Measurements from ENCODE around the gene CDSN. TPM values are rescaled to one million over a fixed set of nuclear protein-coding genes. Genes with fewer than 3 reads are reported as not detected.

The CDSN gene
- total and polyA plus RNA-seq, 2 of the 8 experiments (the other 6 are each of a cell fraction or from before 2014, with no cell fraction given), result not detected

DNA sequence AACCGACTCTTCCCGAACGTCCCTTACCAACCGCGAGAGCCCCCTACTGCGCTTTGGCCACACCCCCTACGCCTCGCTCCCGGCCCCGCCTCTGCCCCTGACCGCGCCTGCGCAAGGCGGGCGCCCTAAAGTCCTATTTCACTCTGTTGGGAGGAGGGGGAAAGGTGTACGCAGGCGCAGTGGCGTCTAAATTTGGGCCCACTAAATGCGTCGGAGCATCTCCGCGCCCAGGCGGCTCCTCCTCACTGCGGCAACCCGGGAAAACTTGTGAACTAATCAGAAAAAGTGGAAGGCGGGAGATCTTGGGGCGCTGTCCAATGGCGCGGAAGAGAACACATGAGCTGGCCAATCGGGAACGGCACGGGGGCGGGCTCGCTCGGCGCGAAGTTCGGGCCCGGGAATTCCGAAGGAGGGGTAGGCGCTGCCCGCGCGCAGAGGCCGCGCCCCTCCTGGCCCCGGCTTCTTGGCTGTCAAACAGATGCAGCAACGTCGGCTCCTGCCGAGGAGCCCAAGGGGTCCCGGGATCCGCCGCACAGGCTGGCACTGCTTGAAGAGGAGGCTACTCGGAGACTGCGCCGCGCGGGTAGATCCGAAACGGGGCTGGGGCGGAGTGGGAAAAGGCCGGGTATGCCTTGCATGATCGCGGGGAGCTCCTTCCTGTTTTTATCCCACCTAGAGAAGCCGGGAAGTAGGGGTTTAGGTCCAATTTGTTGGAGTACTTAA is 38.1 kb upstream of the CDSN start, which contains the start of gene TCF19 (continued):
- TF ChIP-seq, protein P1, sequence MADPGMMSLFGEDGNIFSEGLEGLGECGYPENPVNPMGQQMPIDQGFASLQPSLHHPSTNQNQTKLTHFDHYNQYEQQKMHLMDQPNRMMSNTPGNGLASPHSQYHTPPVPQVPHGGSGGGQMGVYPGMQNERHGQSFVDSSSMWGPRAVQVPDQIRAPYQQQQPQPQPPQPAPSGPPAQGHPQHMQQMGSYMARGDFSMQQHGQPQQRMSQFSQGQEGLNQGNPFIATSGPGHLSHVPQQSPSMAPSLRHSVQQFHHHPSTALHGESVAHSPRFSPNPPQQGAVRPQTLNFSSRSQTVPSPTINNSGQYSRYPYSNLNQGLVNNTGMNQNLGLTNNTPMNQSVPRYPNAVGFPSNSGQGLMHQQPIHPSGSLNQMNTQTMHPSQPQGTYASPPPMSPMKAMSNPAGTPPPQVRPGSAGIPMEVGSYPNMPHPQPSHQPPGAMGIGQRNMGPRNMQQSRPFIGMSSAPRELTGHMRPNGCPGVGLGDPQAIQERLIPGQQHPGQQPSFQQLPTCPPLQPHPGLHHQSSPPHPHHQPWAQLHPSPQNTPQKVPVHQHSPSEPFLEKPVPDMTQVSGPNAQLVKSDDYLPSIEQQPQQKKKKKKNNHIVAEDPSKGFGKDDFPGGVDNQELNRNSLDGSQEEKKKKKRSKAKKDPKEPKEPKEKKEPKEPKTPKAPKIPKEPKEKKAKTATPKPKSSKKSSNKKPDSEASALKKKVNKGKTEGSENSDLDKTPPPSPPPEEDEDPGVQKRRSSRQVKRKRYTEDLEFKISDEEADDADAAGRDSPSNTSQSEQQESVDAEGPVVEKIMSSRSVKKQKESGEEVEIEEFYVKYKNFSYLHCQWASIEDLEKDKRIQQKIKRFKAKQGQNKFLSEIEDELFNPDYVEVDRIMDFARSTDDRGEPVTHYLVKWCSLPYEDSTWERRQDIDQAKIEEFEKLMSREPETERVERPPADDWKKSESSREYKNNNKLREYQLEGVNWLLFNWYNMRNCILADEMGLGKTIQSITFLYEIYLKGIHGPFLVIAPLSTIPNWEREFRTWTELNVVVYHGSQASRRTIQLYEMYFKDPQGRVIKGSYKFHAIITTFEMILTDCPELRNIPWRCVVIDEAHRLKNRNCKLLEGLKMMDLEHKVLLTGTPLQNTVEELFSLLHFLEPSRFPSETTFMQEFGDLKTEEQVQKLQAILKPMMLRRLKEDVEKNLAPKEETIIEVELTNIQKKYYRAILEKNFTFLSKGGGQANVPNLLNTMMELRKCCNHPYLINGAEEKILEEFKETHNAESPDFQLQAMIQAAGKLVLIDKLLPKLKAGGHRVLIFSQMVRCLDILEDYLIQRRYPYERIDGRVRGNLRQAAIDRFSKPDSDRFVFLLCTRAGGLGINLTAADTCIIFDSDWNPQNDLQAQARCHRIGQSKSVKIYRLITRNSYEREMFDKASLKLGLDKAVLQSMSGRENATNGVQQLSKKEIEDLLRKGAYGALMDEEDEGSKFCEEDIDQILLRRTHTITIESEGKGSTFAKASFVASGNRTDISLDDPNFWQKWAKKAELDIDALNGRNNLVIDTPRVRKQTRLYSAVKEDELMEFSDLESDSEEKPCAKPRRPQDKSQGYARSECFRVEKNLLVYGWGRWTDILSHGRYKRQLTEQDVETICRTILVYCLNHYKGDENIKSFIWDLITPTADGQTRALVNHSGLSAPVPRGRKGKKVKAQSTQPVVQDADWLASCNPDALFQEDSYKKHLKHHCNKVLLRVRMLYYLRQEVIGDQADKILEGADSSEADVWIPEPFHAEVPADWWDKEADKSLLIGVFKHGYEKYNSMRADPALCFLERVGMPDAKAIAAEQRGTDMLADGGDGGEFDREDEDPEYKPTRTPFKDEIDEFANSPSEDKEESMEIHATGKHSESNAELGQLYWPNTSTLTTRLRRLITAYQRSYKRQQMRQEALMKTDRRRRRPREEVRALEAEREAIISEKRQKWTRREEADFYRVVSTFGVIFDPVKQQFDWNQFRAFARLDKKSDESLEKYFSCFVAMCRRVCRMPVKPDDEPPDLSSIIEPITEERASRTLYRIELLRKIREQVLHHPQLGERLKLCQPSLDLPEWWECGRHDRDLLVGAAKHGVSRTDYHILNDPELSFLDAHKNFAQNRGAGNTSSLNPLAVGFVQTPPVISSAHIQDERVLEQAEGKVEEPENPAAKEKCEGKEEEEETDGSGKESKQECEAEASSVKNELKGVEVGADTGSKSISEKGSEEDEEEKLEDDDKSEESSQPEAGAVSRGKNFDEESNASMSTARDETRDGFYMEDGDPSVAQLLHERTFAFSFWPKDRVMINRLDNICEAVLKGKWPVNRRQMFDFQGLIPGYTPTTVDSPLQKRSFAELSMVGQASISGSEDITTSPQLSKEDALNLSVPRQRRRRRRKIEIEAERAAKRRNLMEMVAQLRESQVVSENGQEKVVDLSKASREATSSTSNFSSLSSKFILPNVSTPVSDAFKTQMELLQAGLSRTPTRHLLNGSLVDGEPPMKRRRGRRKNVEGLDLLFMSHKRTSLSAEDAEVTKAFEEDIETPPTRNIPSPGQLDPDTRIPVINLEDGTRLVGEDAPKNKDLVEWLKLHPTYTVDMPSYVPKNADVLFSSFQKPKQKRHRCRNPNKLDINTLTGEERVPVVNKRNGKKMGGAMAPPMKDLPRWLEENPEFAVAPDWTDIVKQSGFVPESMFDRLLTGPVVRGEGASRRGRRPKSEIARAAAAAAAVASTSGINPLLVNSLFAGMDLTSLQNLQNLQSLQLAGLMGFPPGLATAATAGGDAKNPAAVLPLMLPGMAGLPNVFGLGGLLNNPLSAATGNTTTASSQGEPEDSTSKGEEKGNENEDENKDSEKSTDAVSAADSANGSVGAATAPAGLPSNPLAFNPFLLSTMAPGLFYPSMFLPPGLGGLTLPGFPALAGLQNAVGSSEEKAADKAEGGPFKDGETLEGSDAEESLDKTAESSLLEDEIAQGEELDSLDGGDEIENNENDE (IDR thresholded peaks at IDR 0.05; ENCODE audit: insufficient replicate concordance, low read length), result no peak
- TF ChIP-seq CBX8 (IDR thresholded peaks at IDR 0.05; ENCODE audit: borderline replicate concordance, low read depth, low read length) (no peak), NANOG (IDR thresholded peaks at IDR 0.05; ENCODE audit: insufficient read depth, low read depth, low read length, poor library complexity, severe bottlenecking) (no peak), POU5F1 (IDR thresholded peaks at IDR 0.05; ENCODE audit: low read depth, low read length) (no peak), ASH2L (IDR thresholded peaks at IDR 0.05; ENCODE audit: low read length) (no peak), TEAD4 (IDR thresholded peaks at IDR 0.05; ENCODE audit: low read depth, low read length) (peak; percentile 89), BACH1 (IDR thresholded peaks at IDR 0.05; ENCODE audit: low read length) (no peak), TAF7 (optimal IDR thresholded peaks at IDR 0.05; ENCODE audit: borderline replicate concordance, low read depth, low read length) (no peak), SIN3A (conservative IDR thresholded peaks at IDR 0.05 in 1 of 2, IDR thresholded peaks at IDR 0.05 in 1 of 2; ENCODE audit: low read depth in 1 of 2, low read length in 2 of 2) (peak; percentile 92 to 94; a peak in 3 of 4 replicates), YY1 (IDR thresholded peaks at IDR 0.05; ENCODE audit: low read depth, low read length) (no peak), KDM1A (IDR thresholded peaks at IDR 0.05; ENCODE audit: borderline replicate concordance, low read length) (no peak)

Data from H1 (cell line).